Endothelial cell of umbilical vein (primary cell): ENCODE measurements around the gene UBR3. TPM values are rescaled to one million over a fixed set of nuclear protein-coding genes. Genes with fewer than 3 reads are reported as not detected.
A peak's percentile ranks its signal among the peaks of the same experiment; 100 is the strongest.
"Not testable (repeated sequence)": the region's sequence is repeated elsewhere in the genome, so short reads cannot be mapped to it uniquely, and the experiment has no call there.

Experiments
- BruUV-seq: library from RNA; stranded (reverse); fragments of 400-500 nt; replicated peaks from 2 replicates; lab custom pipeline; 2021; lab: Mats Ljungman, UMichigan
- CTCF ChIA-PET: fragments of 300-600, 350-600 bp; sonication (Branson Sonifier 250); formaldehyde crosslinking; loops from one replicate; lab custom pipeline; 2021; ENCODE audit warnings: antibody characterized with exemption, inconsistent platforms; lab: Charles Lee
- POLR2A ChIA-PET: fragments of 300-600, 350-600 bp; sonication (Branson Sonifier 250); formaldehyde crosslinking; loops from one replicate; lab custom pipeline; 2021; ENCODE audit warnings: antibody characterized with exemption, inconsistent platforms; lab: Charles Lee
- DNase-seq: peaks from one replicate; pipeline ENCODE4 v3.0.0-alpha.2; 2011; ENCODE audit warnings: low read depth, low spot score
- FAIRE-seq: peaks from 2 replicates; lab custom pipeline; 2011; peaks lifted over from hg19 to GRCh38; lab: Jason Lieb, UNC
- H2AFZ ChIP-seq: 2 replicates; pipeline ENCODE4 v1.6.0; 2012; ENCODE audit warnings: low read depth, low read length, control low read depth, inconsistent platforms
- H3K27ac ChIP-seq: 2 replicates; pipeline ENCODE4 v1.5.1; 2011; ENCODE audit warnings: low read depth, mild to moderate bottlenecking, control low read depth, low read length, moderate library complexity; ENCODE audit not compliant: insufficient read depth
- H3K27me3 ChIP-seq, 2 experiments: 2 replicates each; pipeline versions ENCODE4 v1.6.0 to v1.6.1; 2011; ENCODE audit warnings: low read length in 2 of 2, mixed read lengths in 1 of 2; ENCODE audit not compliant: control insufficient read depth in 2 of 2, insufficient read depth in 2 of 2
- H3K36me3 ChIP-seq, 2 experiments: 2 replicates in 1 of 2; 3 replicates in 1 of 2; pipeline ENCODE4 v1.5.1; 2011; ENCODE audit warnings: low read length in 2 of 2, mild to moderate bottlenecking in 1 of 2, moderate library complexity in 1 of 2; ENCODE audit not compliant: control insufficient read depth in 2 of 2, insufficient read depth in 2 of 2; ENCODE audit errors: extremely low read depth in 1 of 2
- H3K4me1 ChIP-seq: 3 replicates; pipeline ENCODE4 v1.5.1; 2011; ENCODE audit warnings: mild to moderate bottlenecking, low read length; ENCODE audit not compliant: control insufficient read depth, insufficient read depth; ENCODE audit errors: extremely low read depth
- H3K4me2 ChIP-seq: 2 replicates; pipeline ENCODE4 v1.6.1; 2011; ENCODE audit warnings: low read length, control low read depth, mixed read lengths; ENCODE audit not compliant: insufficient read depth
- H3K4me3 ChIP-seq, 3 experiments: fragments of 200-600 bp in 1 of 3; sonication (generic), shearing (Covaris generic) in 1 of 3; replicated peaks in 1 of 3; 2 replicates each; pipeline ENCODE4 v1.5.1; 2011 to 2016; ENCODE audit warnings: control low read depth in 3 of 3, low read length in 3 of 3, mild to moderate bottlenecking in 2 of 3, inconsistent platforms in 1 of 3, low read depth in 1 of 3, moderate library complexity in 1 of 3; ENCODE audit not compliant: insufficient read depth in 1 of 3
- H3K79me2 ChIP-seq: 2 replicates; pipeline ENCODE4 v1.6.0; 2012; ENCODE audit warnings: low read length, inconsistent platforms; ENCODE audit not compliant: control insufficient read depth, insufficient read depth
- H3K9ac ChIP-seq: replicated peaks from 2 replicates; pipeline ENCODE3; 2011; ENCODE audit warnings: low read length, control low read depth; ENCODE audit not compliant: insufficient read depth; ENCODE audit errors: extremely low read depth
- H3K9me1 ChIP-seq: replicated peaks from 3 replicates; pipeline ENCODE4 v1.6.0; 2011; ENCODE audit warnings: mild to moderate bottlenecking, low read length; ENCODE audit not compliant: control insufficient read depth, insufficient read depth; ENCODE audit errors: extremely low read depth
- H3K9me3 ChIP-seq: replicated peaks from 2 replicates; pipeline ENCODE4 v1.5.1; 2012; ENCODE audit warnings: low read length, inconsistent platforms; ENCODE audit not compliant: control insufficient read depth, insufficient read depth
- H4K20me1 ChIP-seq: replicated peaks from 2 replicates; pipeline ENCODE3; 2011; ENCODE audit warnings: mild to moderate bottlenecking, low read length; ENCODE audit not compliant: control insufficient read depth, insufficient read depth; ENCODE audit errors: extremely low read depth
- CTCF ChIP-seq, 2 donors: IDR thresholded peaks; 1 replicate in 1 of 2; 2 replicates in 1 of 2; pipeline ENCODE4 v1.5.1; 2011; ENCODE audit warnings: low read length in 2 of 2, mild to moderate bottlenecking in 2 of 2, moderate library complexity in 2 of 2, control low read depth in 1 of 2, inconsistent platforms in 1 of 2, low read depth in 1 of 2; ENCODE audit not compliant: insufficient read depth in 1 of 2; ENCODE audit errors: extremely low read depth in 1 of 2
- JUN ChIP-seq: IDR thresholded peaks from 2 replicates; pipeline ENCODE4 v1.6.1; 2011; ENCODE audit warnings: borderline replicate concordance, low read depth; ENCODE audit not compliant: insufficient read length, insufficient read depth
- dilution Hi-C: fragments of 300-500 bp; cut with MboI; formaldehyde crosslinking; loops from one replicate; pipeline ENCODE4 v1.15.0; 2019; ENCODE audit warnings: low sequenced_read_pairs; ENCODE audit not compliant: extremely low pct_ligation_motif_present
- intact Hi-C: fragments of 100-400 bp; cut with micrococcal nuclease; formaldehyde crosslinking; loops from one replicate; pipeline ENCODE4 v1.10.0; 2022
- polyA plus RNA-seq, 4 experiments: library from polyadenylated mRNA; depleted of rRNA in 3 of 4; stranded (reverse) in 3 of 4; unstranded in 1 of 4; fragments of >200 nt; gene quantifications; 2 replicates each; pipeline versions ENCODE4 v1.2.1 to v1.2.3, GENCODE V29; 2011 to 2012; ENCODE audit warnings: missing spikeins in 1 of 4
- total RNA-seq: library from RNA; stranded (reverse); gene quantifications from 2 replicates; pipeline ENCODE4 v1.2.3, GENCODE V29; 2021

UBR3 gene
- total and polyA plus RNA-seq, 2 donors (not counting 3 experiments of a cell fraction or from before 2014, with no cell fraction given) = 5.3 to 27.5 TPM

GRCh38 chr2:169900103-169900502, 72.8 kb downstream of the UBR3 start:
- H3K27ac ChIP-seq, intact Hi-C loops, DNase-seq, BruUV-seq, H3K4me2 ChIP-seq, H3K9me1 ChIP-seq, CTCF ChIA-PET, H3K36me3 ChIP-seq, H4K20me1 ChIP-seq, H3K9me3 ChIP-seq, H2AFZ ChIP-seq, H3K27me3 ChIP-seq, FAIRE-seq, H3K4me3 ChIP-seq, H3K79me2 ChIP-seq, dilution Hi-C loops, H3K9ac ChIP-seq, H3K4me1 ChIP-seq, POLR2A ChIA-PET: not testable (repeated sequence)

GRCh38 chr2:169900686-169901085, 73.4 kb downstream of the UBR3 start:
- no peak for DNase-seq
- ChIA-PET POLR2A (no interaction called here), CTCF (interaction anchor here (1.5 kb wide), 1 partner anchor 9 kb away, joined by 5 read pairs; no protein-coding TSS in a partner anchor)
- no peak overlapping the region for H3K27ac ChIP-seq
- no peaks in the 10 kb centered on the region for H3K27me3 ChIP-seq
- H4K20me1 ChIP-seq = no peaks in the 10 kb centered on the region
- H3K9me1 ChIP-seq = no peaks in the 10 kb centered on the region
- H3K4me3 ChIP-seq = no peak overlapping the region
- H3K79me2 ChIP-seq = no peaks in the 10 kb centered on the region
- H3K4me1 ChIP-seq = no peaks in the 10 kb centered on the region
- no peaks in the 10 kb centered on the region for H3K9me3 ChIP-seq
- H3K36me3 ChIP-seq = no peaks in the 10 kb centered on the region
- H3K4me2 ChIP-seq = no peak overlapping the region
- no peak for FAIRE-seq
- dilution Hi-C loops (no loop called here), intact Hi-C loops (no loop called here)
- TF ChIP-seq JUN = peak; percentile 2
- TF ChIP-seq CTCF (IDR thresholded peaks at IDR 0.05; ENCODE audit: extremely low read depth in 1 of 2, insufficient read depth in 1 of 2, low read depth in 1 of 2, low read length in 2 of 2) = no peak
- no peak overlapping the region for H2AFZ ChIP-seq
- BruUV-seq = no TSS peak
- no peak overlapping the region for H3K9ac ChIP-seq
